Aorta (tissue), 5 donors: ENCODE measurements around the gene MAP3K1. TPM values are rescaled to one million over a fixed set of nuclear protein-coding genes. Genes with fewer than 3 reads are reported as not detected.
"Not testable (repeated sequence)": the region's sequence is repeated elsewhere in the genome, so short reads cannot be mapped to it uniquely, and the experiment has no call there.

ENCODE experiments used
- ATAC-seq: fragments of 200-7000 bp; cut with Tn5 transposase; one replicate; pipeline ENCODE4 v1.9.1; 2022; ENCODE audit warnings: moderate library complexity; ENCODE audit not compliant: low FRiP score
- DNase-seq, 2 donors: peaks; one replicate each; pipeline ENCODE4 v3.0.0-alpha.2; 2020
- H3K27ac ChIP-seq, 2 donors: one replicate each; pipeline ENCODE4 v1.5.1; 2013; ENCODE audit warnings: low read length in 2 of 2, mild to moderate bottlenecking in 2 of 2, moderate library complexity in 2 of 2, control low read depth in 1 of 2, inconsistent platforms in 1 of 2, low read depth in 1 of 2
- H3K27me3 ChIP-seq, 2 donors: one replicate each; pipeline ENCODE4 v1.6.1; 2013; ENCODE audit warnings: control low read depth in 1 of 2, low read length in 1 of 2, mild to moderate bottlenecking in 1 of 2, moderate library complexity in 1 of 2; ENCODE audit not compliant: insufficient read depth in 2 of 2, control insufficient read depth in 1 of 2
- H3K36me3 ChIP-seq, 2 donors: one replicate each; pipeline ENCODE4 v1.6.1; 2013; ENCODE audit warnings: control low read depth in 1 of 2, low read length in 1 of 2, mild to moderate bottlenecking in 1 of 2; ENCODE audit not compliant: insufficient read depth in 2 of 2, control insufficient read depth in 1 of 2
- H3K4me1 ChIP-seq, 2 donors: one replicate each; pipeline ENCODE4 v1.6.1; 2013; ENCODE audit warnings: low read length in 2 of 2, control low read depth in 1 of 2, mild to moderate bottlenecking in 1 of 2, moderate library complexity in 1 of 2; ENCODE audit not compliant: insufficient read depth in 2 of 2, control insufficient read depth in 1 of 2
- H3K4me3 ChIP-seq, 2 donors: one replicate each; pipeline ENCODE4 v1.5.1; 2013; ENCODE audit warnings: low read length in 2 of 2, control low read depth in 1 of 2, mild to moderate bottlenecking in 1 of 2
- H3K9me3 ChIP-seq: one replicate; pipeline ENCODE4 v1.6.1; 2013; ENCODE audit warnings: mild to moderate bottlenecking, low read length; ENCODE audit not compliant: control insufficient read depth
- WGBS, 2 donors: extraction: QIAGEN DNeasy Blood & Tissue Kit; methylation state at CpG; one replicate each; pipeline ENCODE4 v1.1.7; 2013; 5-methylcytosine and 5-hydroxymethylcytosine counted together
- intact Hi-C, 2 donors: fragments of 100-400 bp; cut with DNase I; formaldehyde crosslinking; loops; one replicate each; pipeline versions ENCODE4 v1.14.2 to v1.15.0; 2022
- polyA plus RNA-seq, 2 donors: library from polyadenylated mRNA; stranded (reverse); fragments of 200-250 nt; gene quantifications; one replicate each; pipeline ENCODE4 v1.2.3, GENCODE V29; 2013
- total RNA-seq, 2 donors: library from RNA; stranded (reverse); fragmentation: NEBNext Ultra II Directional; extraction: Animal tissue kit (Norgen Biotek cat#: 25700); gene quantifications; one replicate each; pipeline ENCODE4 v1.2.1, GENCODE V29; 2021
- donor health status: healthy with polysubstance abuse.
- donor health status: Bipolar disorder and iron deficiency.
- donor health status: DM: no; HTN: no; CAD: no.
- donor health status: DM: no; HTN: no; CAD: no.
- donor health status: DM: yes; HTN: yes; CAD: no.

Gene MAP3K1
- total and polyA plus RNA-seq, 4 donors = 1.8 to 26.3 (median 7.2) TPM

DNA sequence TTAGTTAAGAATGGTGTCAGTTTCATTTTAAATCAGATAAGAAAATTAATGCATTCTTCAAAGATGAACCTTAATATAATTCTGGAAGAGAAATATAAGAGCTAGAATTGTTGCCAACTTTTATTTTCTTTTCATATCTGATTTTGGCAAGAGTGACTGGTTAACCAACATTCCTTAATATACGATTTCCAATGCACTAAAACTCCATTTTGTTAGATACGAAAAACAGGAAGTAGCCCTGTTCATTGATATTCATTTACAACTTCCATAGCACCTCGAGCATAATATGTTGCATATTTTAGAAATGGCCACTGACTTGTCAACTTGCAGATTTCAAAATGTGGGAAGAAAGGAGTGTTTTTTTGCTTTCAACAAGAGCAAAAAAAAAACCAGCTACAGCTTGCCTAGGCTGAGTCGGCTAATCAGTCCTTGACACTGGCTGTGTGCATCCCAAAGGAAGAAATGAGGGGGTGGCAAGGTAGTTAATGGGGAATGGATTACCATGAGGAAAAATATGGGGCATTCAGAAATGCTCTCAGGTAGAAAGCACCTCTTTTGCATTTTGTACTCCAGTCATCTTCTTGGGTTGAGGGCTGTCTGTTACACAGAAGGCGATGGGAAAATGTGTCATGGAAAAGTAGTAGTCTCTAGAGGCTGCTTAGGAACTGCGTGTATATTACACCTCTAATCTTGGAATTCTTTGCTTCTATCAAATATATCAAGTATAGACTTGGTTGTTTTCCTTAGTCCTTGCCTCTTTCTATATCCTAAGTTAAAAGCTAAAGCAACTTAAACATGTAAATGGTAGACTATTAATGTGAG is 3.9 kb downstream of the MAP3K1 start:
- H3K27ac ChIP-seq = no peak overlapping the region

DNA sequence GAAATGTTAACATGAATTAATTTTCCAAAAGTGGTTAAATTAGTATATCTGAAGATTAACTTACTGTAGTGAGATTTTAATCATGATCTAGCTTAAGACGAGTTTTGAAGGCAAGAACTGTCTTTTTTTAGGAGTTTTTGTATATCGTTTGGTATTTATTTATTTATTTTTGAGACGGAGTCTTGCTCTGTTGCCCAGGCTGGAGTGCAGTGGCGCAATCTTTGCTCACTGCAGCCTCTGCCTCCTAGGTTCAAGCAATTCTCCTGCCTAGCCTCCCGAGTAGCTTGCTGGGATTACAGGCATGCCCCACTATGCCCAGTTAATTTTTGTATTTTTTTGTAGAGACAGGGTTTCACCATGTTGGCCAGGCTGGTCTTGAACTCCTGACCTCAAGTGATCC is 6.5 kb downstream of the MAP3K1 start:
- WGBS, 2 donors = 85 to 86% methylated on average over 5 of the region's 5 CpGs
- H3K4me1 ChIP-seq, H3K4me3 ChIP-seq, intact Hi-C loops, H3K27ac ChIP-seq, DNase-seq, H3K36me3 ChIP-seq, H3K27me3 ChIP-seq, H3K9me3 ChIP-seq, ATAC-seq: not testable (repeated sequence)

More for the DNA sequence above, 3.9 kb downstream of the MAP3K1 start:
- Histone ChIP-seq H3K9me3 (no peaks in the 10 kb centered on the region), H3K27me3 (no peaks in the 10 kb centered on the region), H3K4me3 (no peak overlapping the region), H3K4me1 (no peaks in the 10 kb centered on the region), H3K36me3 (no peaks in the 10 kb centered on the region)
- 25 to 31% methylated on average over 6 of the region's 6 CpGs for WGBS, 2 donors
- ATAC-seq (no peak), DNase-seq (no peak)
- intact Hi-C loops = loop anchor here (10.0 kb wide), 2 partner anchors 334 to 394 kb away; no protein-coding TSS in a partner anchor

DNA sequence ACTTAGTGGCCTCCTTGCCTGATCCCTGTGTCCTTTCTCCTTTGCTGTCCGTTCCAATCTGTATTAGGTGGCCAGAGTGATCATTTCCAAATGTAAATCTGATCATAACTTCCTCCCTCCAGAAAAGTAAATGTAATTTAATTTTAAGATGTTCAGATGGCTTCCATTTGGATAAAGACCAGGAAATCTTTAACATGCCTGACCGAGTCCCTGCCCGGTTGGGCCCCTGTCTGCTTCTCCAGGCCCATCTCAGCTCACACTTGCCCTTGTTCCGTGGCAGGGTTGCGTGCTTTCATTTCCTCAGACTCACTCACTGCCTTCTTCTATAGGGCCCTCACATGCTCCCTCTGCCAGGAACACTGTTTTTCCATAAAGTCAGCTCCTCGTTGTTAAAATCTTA is 7.6 kb downstream of the MAP3K1 start:
- Histone ChIP-seq H3K9me3 (no peaks in the 10 kb centered on the region), H3K27me3 (no peaks in the 10 kb centered on the region), H3K4me3 (no peak overlapping the region), H3K36me3 (no peaks in the 10 kb centered on the region), H3K4me1 (no peaks in the 10 kb centered on the region), H3K27ac (no peak overlapping the region)
- ATAC-seq (no peak), DNase-seq (peak in 1 of 2 donors; percentile 61)
- 66 to 67% methylated on average over 6 of the region's 6 CpGs for WGBS, 2 donors
- intact Hi-C loops = no loop called here

DNA sequence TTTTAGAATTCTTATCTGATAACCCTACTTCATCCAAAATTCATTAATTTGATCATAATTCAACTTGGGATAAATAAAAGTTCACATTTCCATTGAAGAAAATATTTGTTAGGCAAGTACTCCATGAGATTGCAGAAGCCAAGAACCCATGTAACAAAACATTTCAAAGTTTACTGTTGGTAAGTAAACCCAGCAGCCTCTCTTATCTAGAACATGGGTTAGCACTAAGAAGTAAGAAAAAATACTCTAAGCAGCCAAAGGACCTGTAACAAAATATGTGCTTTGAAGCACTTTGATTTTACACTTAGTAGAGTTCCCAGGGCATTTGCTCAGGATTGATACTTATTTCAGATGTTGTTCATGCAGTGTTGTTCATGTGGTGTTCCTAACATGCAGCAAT is 8.7 kb downstream of the MAP3K1 start:
- Histone ChIP-seq H3K27me3 (no peaks in the 10 kb centered on the region), H3K27ac (no peak overlapping the region), H3K4me1 (no peaks in the 10 kb centered on the region), H3K4me3 (no peak overlapping the region), H3K36me3 (no peaks in the 10 kb centered on the region), H3K9me3 (no peaks in the 10 kb centered on the region)
- ATAC-seq = no peak
- intact Hi-C loops = no loop called here
- DNase-seq = no peak

DNA sequence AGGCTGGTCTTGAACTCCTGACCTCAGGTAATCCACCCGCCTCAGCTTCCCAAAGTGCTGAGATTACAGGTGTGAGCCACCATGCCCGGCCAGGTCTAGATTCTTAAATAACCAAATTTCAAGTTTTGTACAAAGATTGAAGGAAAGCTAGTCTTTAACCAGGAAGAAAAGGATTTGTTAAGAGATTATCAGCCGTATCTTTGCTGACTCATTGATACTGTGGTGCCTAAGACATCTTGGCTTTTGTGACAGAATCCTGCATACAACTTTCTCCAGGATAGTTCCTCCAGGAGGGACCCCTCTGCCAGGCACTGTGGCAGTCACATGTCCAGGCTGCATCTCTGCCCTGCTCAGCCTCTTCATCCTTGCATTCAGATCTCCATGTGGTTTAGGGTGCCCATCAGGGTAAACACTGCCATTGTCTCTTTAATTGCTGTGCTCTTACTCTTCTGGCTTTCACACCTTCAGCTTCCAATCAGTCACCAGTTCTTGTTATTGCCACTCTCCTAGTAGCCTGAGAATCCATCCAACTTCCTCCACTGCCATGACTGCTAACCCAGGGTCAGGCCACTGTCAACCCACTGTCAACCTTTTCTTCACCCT is 10.0 kb downstream of the MAP3K1 start:
- intact Hi-C loops = no loop called here
- Histone ChIP-seq H3K4me3 (no peak overlapping the region), H3K9me3 (no peaks in the 10 kb centered on the region), H3K36me3 (no peaks in the 10 kb centered on the region), H3K4me1 (peaks cover 0 to 4% of the 10 kb centered on the region in 2 donors), H3K27ac (no peak overlapping the region), H3K27me3 (no peaks in the 10 kb centered on the region)
- ATAC-seq = no peak
- no peak for DNase-seq
- 90 to 93% methylated on average over 3 of the region's 3 CpGs for WGBS, 2 donors

DNA sequence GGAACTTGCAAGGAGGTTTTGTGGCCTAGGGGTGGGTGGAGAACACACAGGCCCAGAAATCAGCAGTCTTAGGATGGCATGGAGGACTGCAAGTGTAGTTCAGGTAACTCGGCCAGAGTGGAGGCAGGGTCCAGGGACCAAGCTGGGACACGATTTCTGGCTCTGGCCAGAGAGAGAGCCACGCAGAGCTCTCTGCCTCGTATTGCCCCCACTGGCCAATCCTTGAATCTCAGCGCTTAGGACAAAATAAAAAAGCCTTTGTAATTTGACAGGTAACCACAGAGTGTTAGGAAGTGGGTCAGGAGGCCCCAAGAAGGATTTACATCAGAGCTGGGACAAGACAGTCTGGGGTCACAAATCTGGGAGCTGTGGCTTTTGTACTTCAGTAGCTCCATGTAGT is 11.7 kb downstream of the MAP3K1 start:
- Histone ChIP-seq H3K9me3 (no peaks in the 10 kb centered on the region), H3K4me1 (peaks cover 0 to 4% of the 10 kb centered on the region in 2 donors), H3K4me3 (no peak overlapping the region), H3K36me3 (no peaks in the 10 kb centered on the region), H3K27me3 (no peaks in the 10 kb centered on the region), H3K27ac (no peak overlapping the region)
- intact Hi-C loops = no loop called here
- DNase-seq (no peak), ATAC-seq (no peak)
- 39 to 46% methylated on average over 5 of the region's 5 CpGs for WGBS, 2 donors

DNA sequence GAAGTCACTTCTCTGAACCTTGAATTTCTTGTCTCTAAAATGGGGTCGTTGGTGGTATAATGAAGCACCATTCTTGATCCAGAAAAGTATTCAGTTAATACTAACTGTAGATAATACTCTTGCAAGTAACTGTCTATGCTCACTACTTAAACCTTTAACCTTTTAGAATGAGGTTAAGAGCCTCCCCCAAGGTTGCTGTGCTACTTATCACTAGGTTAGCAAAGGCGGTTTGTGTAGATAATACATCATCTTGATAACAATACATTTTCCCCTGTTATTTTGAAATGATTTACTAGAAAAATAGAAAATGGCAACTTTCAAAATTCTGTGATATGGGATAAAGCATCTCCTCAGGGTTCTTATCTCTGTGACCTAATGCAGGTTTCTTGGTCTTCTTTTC is 12.6 kb downstream of the MAP3K1 start:
- Histone ChIP-seq H3K9me3 (no peaks in the 10 kb centered on the region), H3K4me1 (peaks cover 0 to 4% of the 10 kb centered on the region in 2 donors), H3K4me3 (no peak overlapping the region), H3K27ac (no peak overlapping the region), H3K36me3 (no peaks in the 10 kb centered on the region), H3K27me3 (no peaks in the 10 kb centered on the region)
- DNase-seq (no peak), ATAC-seq (no peak)
- 89 to 91% methylated on average over 2 of the region's 2 CpGs for WGBS, 2 donors
- intact Hi-C loops = no loop called here

DNA sequence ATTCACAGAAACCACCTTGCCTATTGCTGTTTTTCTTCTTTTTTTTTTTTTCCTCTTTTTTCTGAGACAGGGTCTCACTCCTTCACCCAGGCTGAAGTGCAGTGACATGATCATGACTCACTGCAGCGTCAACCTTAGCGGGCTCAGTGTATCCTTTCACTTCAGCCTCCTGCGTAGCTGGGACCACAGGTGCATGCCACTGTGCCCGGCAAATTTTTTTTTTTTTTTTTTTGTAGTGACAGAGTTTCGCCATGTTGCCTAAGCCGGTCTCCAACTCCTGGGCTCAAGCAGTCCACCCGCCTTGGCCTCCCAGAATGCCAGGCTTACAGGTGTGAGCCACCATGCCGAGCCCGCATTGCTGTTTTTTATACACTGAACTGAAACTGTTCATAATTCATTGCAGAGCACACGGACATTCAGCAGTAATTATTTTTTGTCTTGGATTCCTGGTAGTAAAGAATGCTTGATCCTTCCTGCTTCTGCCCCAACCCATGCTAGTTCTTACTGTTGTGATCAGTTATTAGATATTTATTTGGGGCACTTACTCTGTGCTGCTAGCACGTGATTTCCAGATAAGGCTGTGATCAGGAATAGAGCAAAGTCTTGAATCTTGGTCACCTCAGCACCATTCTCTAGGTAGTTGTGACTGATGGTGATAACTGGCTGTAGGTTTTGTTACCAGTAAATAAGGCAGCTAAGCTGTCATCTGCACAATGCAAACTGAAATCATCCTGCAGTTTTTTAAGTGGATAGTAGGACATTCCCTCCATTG is 14.0 kb downstream of the MAP3K1 start:
- Histone ChIP-seq H3K36me3 (no peaks in the 10 kb centered on the region), H3K4me3 (no peak overlapping the region), H3K27ac (no peak overlapping the region), H3K9me3 (no peaks in the 10 kb centered on the region), H3K27me3 (no peaks in the 10 kb centered on the region), H3K4me1 (peaks cover 0 to 4% of the 10 kb centered on the region in 2 donors)
- 83 to 91% methylated on average over 11 of the region's 11 CpGs for WGBS, 2 donors
- ATAC-seq = no peak
- intact Hi-C loops = no loop called here
- no peak for DNase-seq
